Thoracic aorta (tissue), 2 donors: ENCODE data around the gene TCF4. TPM values are rescaled to one million over a fixed set of nuclear protein-coding genes. Genes with fewer than 3 reads are reported as not detected.

ENCODE experiments used
- ATAC-seq: fragments of 150-250 bp; one replicate; pipeline ENCODE4 v1.8.0; 2017; ENCODE audit warnings: low read depth; ENCODE audit not compliant: insufficient number of reproducible peaks, low FRiP score
- DNase-seq: peaks from one replicate; pipeline ENCODE4 v3.0.0-alpha.2; 2020; ENCODE audit warnings: low spot score
- H3K27ac ChIP-seq, 2 donors: fragments of 200-600 bp; sonication (generic); 1 replicate in 1 of 2; 2 replicates in 1 of 2; pipeline ENCODE4 v1.5.1; 2016; ENCODE audit warnings: mild to moderate bottlenecking in 2 of 2, moderate library complexity in 2 of 2
- H3K27me3 ChIP-seq: fragments of 200-600 bp; sonication (generic); replicated peaks from 2 replicates; pipeline ENCODE4 v1.6.0; 2016; ENCODE audit warnings: mild to moderate bottlenecking; ENCODE audit not compliant: insufficient read depth
- H3K36me3 ChIP-seq: fragments of 200-600 bp; sonication (generic); one replicate; pipeline ENCODE4 v1.5.1; 2016
- H3K4me1 ChIP-seq, 2 donors: fragments of 200-600 bp; sonication (generic); 1 replicate in 1 of 2; 2 replicates in 1 of 2; pipeline versions ENCODE4 v1.5.1 to v1.6.0; 2016; ENCODE audit warnings: low read depth in 2 of 2, mild to moderate bottlenecking in 1 of 2; ENCODE audit not compliant: control insufficient read depth in 1 of 2
- H3K4me3 ChIP-seq: fragments of 200-600 bp; sonication (generic); 2 replicates; pipeline ENCODE4 v1.5.1; 2016; ENCODE audit warnings: mild to moderate bottlenecking
- H3K9me3 ChIP-seq: fragments of 200-600 bp; sonication (generic); 2 replicates; pipeline ENCODE4 v1.5.1; 2016
- CTCF ChIP-seq: fragments of 200-600 bp; sonication (generic); IDR thresholded peaks from one replicate; pipeline ENCODE4 v1.5.1; 2019; ENCODE audit warnings: antibody characterized with exemption
- total RNA-seq, 2 donors: library from RNA; depleted of rRNA; stranded (reverse); fragments of >200 nt; gene quantifications; one replicate each; pipeline versions ENCODE4 v1.1.0 to v1.2.3, GENCODE V29; 2016

Gene TCF4
- total RNA-seq, 2 donors from 2014 or later = 178 to 267 TPM

GRCh38 chr18:55262021-55262560, 325.9 kb downstream of the TCF4 start:
- Histone ChIP-seq H3K9me3 (no peaks in the 10 kb centered on the region), H3K27me3 (no peaks in the 10 kb centered on the region), H3K27ac (peak overlapping the region in 1 of 2 donors; percentile 7), H3K4me1 (peaks cover 18 to 33% of the 10 kb centered on the region in 2 donors), H3K4me3 (no peak overlapping the region), H3K36me3 (peaks cover 9% of the 10 kb centered on the region)
- no peak for TF ChIP-seq CTCF
- DNase-seq (no peak), ATAC-seq (no peak)

- H3K4me1 ChIP-seq = peaks cover 18 to 28% of the 10 kb centered on the region in 2 donors
- peaks cover 6% of the 10 kb centered on the region for H3K36me3 ChIP-seq
- H3K9me3 ChIP-seq = no peaks in the 10 kb centered on the region
- H3K4me3 ChIP-seq = no peak overlapping the region
- no peak for TF ChIP-seq CTCF
- no peaks in the 10 kb centered on the region for H3K27me3 ChIP-seq
- DNase-seq (no peak), ATAC-seq (no peak)
- no peak overlapping the region for H3K27ac ChIP-seq
Measured at GRCh38 chr18:55261253-55261652, 326.7 kb downstream of the TCF4 start.

GRCh38 chr18:55258088-55258487, 329.9 kb downstream of the TCF4 start:
- Histone ChIP-seq H3K4me3 (no peak overlapping the region), H3K27ac (no peak overlapping the region), H3K9me3 (no peaks in the 10 kb centered on the region), H3K4me1 (peaks cover 5 to 16% of the 10 kb centered on the region in 2 donors), H3K27me3 (no peaks in the 10 kb centered on the region), H3K36me3 (peaks cover 9% of the 10 kb centered on the region)
- no peak for TF ChIP-seq CTCF
- DNase-seq (no peak), ATAC-seq (no peak)

- ATAC-seq = no peak
Measured at GRCh38 chr18:55256929-55257289, 331.1 kb downstream of the TCF4 start.

More at GRCh38 chr18:55256929-55257289, 331.1 kb downstream of the TCF4 start:
- Histone ChIP-seq H3K4me1 (peaks cover 11 to 28% of the 10 kb centered on the region in 2 donors), H3K36me3 (peaks cover 9% of the 10 kb centered on the region), H3K27ac (no peak overlapping the region), H3K27me3 (no peaks in the 10 kb centered on the region), H3K9me3 (no peaks in the 10 kb centered on the region), H3K4me3 (no peak overlapping the region)
- TF ChIP-seq CTCF = no peak
- no peak for DNase-seq
